NCI-H1694 treated with DMSO at 0.1 percent for 48 hours (cell line): ENCODE data around the gene PDZD8.

ENCODE experiments used
- DNase-seq: peaks from one replicate; lab custom pipeline; 2025; lab: John Stamatoyannopoulos, UW

Gene PDZD8

DNA sequence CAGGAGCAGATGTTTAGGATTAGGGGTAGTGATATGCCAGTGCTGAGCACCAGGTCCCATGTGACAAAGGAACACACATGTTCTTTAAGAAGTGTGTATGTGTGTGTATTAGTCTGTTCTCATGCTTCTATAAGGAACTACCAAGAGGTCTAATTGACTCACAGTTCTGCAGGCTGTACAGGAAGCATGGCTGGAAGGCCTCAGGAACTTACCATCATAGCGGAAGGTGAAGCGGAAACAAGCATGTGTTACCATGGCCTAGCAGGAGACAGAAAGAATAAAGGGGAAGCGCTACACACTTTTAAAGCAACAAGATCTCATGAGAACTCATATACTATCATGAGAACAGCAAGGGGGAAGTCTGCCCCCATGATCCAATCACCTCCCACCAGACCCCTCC is 22.8 kb upstream of the PDZD8 start:
- DNase-seq, result no peak

DNA sequence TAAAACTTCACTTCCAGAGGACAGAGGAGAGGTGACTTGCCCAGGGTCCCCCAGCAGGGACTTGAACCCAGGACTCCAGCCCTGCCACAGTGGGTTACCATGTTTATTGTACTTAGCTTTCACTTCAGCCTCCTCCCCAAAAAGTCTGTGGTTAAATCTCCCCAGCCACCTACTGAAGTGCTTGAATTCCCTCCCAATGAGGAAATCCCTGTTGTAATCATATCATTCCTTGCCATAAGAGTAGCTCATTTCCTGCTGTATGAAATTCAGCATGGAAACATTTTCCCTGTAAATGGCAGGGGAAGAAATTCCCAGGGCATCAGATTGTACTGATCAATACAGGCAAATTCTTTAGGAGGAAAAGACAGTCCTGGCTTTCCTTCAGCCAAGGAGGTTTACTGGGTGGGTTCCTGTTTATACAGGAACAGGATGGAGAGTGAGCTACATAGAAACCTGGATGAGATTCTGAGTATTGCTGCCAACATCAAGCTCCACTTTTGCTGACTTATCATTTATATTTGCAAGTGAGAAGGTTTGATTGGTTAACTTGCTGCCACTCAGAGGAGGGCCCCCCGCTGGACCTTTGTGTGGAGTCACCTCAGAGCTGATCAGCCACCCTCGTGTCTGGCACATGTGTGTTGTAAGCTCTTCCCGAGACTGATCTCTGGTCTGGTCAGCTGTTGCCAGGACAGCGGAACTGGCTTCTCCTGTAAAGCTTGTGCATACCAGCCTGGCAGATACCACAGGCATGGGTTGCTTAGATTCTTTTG is 16.4 kb upstream of the PDZD8 start:
- no peak for DNase-seq

DNA sequence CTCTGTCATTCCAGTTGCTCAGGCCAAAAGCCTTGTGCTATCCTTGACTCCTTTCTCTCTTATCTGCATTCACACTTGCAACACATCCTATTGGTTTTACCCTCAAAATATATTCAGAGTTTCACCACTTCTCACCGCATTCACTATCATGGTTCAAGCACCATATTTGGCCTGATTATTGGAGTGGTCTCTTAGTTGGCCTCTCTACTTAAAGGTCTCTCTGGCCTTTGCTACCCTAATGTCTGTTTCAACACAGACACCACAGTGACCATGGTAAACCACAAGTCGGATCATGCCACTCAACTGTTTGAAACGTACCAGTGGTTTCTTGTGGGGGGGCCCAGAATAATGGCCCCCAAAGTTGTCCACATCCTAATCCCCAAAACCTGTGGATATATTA is 15.2 kb upstream of the PDZD8 start:
- DNase-seq, result no peak

DNA sequence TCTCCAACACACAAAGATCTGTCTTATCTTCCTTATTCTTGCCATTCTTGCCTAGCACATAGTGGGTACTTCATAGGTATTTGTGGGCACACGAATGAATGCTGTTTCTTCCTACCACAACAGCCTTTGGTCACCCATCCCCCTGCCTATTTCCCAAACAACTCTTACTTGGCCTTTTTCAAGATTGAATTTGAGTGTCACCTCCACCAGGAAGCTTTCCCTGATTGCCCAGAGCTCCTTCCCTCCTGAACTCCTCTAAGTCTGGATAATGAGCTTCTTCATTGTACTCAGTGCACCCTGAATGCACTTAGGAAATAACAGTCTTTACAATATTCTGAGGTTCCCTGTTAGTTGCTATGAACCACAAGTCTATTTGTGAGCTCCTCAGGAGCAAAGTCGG is 11.6 kb upstream of the PDZD8 start:
- DNase-seq, result no peak

DNA sequence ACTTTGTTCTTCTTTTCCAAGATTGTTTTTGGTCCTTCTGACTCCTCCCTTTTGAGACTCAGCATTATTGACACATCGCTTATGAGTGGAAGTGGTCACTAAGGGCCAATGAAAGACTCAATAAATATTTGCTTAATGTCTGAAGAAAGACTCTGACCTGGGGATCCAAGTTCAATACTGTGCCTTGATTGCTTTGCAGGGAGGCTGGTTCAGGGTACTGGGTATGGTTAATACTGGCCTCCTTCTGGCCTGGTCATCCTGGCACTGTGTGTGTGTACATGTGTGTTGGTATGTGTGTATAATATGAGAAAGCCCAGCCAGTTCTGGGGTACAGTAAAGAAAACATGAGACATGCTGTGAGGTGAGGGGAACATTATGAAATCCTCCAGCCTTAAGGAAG is 7.6 kb upstream of the PDZD8 start:
- DNase-seq, result no peak

DNA sequence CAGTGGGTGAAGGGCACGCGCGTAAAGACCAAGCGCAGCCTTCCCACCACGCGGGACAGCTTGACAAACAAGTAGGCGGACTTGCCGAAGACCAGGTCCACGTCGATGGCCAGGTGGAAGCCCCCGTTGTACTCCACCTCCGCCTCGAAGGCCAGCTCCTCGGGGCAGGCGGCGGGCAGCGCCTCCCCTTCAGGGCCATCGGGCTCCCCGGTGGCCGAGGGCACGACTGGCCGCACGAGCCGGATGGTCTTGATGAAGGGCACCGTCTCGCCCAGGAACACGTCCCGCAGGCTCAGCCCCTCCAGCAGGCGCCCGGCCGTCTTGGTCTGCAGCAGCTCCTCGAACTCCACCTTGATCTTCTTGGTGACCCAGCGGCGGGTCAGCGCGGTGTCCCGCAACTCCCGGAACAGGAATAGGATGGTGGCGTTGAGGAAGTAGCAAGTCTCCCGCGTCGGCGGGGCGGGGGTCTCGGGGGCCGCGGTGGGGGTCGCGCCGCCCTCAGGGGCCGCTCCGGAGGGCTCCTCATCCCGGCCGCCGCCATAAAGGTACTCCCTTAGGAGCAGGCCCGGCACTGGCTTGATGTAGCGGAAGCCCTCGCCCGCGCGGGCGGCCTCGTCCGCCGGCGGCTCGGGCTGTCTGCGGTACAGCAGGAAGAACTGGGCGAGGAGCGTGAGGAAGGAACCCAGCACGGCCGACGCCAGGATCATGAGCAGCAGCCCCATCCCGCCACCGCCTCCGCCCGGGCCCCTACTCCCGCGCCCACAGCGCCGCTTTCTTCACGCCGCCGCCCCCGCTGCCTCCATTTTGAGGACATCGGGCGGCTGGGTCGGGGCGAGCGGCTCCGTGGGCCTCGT is 507 bp downstream of the PDZD8 start:
- no peak for DNase-seq

DNA sequence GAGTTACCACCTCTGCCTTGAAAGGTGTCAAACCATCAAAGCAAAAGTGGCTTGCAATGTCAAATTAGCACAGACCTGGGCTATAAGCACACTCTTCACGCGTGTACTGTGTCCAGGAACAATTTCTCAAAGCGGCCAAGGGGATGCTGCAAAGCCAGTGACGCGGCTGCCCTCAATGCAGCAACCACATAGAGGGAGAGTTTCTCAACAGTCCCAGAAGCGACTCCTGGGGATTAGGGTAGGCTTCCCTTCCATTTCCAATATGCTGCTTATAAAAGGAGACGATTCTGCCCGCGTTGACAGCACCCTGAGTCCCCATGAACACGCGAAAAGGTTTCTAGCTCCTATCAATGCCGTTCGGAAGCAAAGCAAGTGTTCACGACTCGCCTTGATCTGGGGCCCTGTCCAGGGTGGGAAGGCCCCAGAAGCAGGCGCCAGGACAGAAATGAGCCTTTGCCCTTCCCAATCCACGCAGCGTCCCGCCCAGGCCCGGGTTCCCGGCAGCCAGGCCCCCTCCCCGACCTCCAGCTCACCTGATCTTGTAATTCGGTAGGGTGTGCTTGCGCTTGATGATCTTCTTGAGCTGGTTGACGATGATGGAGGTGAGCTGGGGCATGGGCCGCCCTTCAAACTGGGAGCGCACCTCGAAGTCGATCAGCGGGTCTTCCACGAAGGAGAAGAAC is 1.3 kb downstream of the PDZD8 start:
- DNase-seq, result no peak

DNA sequence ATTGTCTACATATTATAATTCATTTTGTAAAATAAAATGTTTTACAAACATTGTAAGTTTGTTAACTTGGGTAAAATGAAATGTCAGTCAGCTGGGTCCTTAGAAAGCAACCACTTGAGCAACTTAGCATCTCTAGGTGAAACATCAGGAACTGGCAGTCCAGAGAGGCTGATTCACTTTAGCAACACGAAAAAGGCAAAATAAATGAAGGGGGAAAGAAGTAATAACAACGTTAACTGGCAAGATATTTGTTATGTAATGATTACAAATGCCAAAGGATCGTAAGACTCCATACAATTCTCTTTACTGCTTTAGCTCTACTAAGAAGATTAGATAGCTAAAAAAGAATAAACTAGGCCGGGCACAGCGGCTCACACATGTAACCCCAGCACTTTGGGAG is 5.0 kb downstream of the PDZD8 start:
- DNase-seq, result no peak

DNA sequence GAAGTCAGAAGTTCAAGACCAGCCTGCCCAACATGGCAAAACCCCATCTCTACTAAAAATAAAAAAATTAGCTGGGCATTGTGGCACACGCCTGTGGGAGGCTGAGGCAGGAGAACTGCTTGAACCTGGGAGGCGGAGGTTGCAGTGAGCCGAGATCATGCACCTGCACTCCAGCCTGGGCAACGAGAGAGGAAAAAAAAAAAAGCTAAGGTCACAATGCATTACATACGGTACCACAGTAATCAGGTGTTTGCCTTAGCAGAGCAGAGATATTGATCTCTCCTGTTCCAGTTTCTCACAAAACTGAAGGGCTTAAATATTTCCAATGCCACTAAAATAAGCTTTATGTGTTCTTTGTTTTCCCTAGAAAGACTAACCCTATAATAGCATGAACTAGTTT is 7.5 kb downstream of the PDZD8 start:
- no peak for DNase-seq

DNA sequence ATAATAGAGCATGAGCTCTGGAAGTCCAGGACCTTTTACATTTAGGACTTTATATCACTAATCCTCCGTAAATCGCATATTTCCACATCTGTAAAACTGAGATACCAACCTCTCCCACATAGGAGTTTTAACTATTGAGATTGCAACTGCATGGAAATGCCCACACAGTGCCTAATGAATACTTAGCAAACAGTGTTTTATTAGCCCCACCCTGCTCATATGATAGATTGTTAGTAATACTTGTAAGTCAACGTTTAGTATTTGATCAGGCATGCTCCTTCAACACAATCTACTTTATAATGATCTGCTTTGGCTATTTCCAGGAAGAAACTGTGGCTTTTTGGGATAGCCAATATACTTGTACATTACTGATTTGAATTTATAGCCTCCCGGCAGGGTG is 8.5 kb downstream of the PDZD8 start:
- no peak for DNase-seq

DNA sequence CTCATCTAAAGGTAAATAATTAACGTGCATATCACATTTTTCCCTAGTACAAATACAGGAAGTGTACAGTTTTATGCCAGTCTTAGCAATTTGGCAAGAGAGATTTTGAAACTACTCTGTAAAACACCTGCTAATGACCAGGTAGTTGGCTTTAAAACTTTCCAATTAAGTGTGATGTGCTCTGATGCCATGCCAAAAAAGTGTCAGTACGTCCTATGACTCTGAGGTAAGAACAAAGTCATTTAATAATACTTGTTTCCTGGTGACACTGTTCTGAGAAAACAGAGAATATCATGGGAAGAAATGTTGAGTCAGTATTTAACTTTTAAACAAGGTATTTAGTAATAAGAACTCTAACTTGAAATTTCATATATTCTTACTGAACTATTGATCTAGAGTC is 9.6 kb downstream of the PDZD8 start:
- DNase-seq, result no peak

DNA sequence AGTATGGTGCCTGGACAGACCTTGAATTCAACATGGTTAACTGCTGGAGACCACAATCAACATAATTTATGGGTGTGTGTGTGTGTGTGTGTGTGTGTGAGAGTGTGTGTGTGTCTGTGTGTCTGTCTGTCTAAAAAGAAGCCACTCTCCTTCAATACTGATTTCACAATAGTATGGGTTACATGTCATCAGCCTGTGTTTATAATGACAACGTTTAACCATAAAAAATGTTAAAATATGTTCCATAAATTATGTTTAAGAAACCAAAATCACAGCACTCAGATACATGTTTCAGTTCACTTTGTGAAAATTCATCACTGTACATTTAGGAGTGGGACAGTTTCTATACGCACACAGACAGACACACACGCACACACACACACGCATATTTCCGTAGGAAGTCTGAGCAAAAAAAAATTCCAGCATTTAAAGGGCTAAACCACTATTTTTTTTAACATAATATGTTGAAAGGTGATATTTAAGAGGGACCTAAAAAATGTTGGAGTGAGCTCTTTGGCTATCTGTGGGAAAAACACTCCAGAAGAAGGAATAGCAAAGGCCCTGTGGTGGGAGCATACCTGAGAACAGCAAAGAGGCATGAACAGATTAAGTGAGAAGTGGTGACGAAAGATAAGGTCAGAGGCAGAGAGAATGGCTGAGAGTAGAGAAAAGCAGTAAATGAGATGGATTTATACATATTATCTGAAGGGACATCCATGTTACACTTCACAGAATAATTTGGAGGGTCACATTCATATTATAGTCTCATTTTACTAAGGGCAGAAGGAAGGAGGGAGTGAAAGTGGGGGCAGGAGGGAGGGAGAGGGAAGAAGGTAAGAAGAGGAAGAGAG is 10.9 kb downstream of the PDZD8 start:
- no peak for DNase-seq

DNA sequence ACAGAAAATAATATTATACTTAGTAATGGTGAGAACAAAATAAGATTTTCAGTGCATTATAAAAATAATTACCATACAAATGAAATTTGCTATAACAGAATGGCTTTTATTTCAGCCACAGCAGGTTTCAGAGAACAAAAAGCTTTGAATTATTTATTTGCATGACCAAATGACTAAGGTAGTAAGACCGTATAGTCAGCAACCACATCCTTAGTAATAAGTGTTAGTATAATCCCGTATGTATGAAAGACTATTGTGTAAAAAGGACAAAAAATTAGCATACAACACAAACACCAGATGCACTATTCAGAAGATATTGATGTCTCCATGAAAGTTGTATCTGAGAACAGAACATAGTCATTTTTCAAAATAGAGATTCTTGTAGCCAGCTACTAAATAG is 12.2 kb downstream of the PDZD8 start:
- no peak for DNase-seq

DNA sequence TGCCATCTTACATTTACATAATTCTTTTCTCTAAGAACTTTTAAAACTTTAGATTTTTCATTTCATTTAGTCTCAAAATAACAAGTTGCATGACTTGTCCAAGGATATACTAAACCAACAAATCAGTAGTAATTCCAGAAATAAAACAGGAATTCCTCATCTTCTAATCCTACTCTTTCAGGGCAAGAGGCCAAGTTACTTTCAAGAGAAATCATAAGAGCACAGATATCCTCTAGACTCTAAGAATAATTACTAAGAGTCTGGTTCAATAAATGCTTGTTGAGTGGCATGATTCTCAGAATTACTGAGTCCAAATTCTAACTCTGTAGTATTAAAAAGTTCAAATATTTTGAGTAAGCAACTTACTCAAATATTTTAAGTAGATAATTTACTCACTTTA is 12.9 kb downstream of the PDZD8 start:
- DNase-seq, result no peak

DNA sequence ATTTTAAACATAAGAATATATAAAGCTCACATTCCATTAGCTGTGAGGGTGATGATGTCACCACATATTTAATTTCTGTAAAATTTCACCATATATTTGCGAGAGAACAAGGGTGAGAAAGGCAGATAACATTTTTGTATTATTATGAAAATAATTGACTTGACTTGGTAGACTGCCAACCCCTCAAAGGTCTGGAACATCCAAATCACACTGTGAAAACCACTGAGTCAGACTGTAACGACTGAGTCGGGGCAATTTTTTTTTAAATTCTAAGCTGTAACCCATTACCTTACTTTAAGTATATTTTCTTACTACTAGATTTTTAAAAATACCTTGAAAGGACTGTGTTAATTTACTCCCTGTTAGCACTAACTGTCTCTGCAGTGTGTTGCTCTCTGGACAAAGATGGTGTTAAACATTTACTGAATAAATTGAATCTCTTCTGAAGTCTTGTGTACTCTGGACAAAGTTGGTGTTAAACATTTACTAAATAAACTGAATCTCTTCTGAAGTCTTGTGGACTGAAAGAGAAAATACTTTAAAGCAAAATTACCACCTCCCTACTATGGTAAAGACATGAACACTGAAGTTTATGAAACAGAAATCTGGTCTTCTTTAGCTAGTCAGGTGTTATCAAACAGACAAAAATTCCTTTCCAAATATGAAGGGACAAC is 14.1 kb downstream of the PDZD8 start:
- no peak for DNase-seq

DNA sequence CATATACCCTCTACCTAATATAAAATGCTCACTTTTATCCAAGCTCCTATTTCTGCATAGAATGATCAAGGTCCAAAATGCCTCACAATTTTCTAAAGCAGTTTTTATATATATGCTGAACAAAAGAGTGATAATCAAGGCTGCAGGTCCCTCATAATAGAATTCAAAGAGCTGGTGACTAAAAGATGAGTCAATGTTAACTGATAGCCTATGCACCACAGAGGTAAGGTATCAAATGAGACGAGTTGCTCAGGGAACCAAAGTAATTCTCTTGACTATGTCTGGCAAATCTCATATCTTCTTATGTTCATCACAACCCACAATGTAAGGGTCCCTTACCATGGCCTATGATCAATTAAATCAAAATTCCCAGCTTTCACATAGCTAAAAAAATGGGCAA is 15.2 kb downstream of the PDZD8 start:
- DNase-seq, result no peak

DNA sequence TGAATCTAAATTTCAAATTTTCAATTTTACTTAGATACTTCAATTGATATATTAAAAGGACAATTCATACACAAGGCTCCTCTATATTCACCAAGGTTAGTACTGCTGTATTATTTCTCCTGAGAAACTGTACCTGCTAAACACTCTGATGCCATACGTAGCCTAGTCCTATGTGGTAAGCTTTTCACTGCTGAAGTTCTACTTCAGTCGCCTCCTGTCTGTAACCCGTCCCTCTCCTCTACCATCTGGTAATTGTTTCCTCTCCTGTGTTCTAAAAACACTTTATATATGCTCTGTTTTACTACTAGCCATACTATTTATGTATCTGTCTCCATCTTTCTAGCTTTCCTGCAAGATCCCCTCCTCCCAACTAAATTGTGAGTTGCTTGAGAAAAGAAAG is 20.2 kb downstream of the PDZD8 start:
- no peak for DNase-seq

DNA sequence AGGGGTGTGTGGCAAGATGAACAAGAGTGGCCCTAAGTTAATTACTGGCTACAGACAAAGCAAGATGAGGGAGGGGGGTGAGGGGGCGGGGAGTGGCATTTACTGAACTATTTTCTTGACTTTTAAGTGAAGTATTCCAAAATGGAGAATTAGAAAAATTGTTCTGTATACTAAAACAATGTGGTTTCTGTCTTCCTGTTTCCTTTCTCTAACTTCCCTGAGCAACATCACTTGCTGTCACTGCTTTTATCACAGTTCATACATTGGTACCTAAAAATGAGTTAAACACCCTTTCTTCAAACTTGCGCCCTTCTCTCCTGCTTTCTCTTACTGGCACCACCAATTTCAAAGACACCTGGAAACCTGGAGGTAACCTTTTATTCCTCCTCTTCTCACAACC is 21.6 kb downstream of the PDZD8 start:
- no peak for DNase-seq

DNA sequence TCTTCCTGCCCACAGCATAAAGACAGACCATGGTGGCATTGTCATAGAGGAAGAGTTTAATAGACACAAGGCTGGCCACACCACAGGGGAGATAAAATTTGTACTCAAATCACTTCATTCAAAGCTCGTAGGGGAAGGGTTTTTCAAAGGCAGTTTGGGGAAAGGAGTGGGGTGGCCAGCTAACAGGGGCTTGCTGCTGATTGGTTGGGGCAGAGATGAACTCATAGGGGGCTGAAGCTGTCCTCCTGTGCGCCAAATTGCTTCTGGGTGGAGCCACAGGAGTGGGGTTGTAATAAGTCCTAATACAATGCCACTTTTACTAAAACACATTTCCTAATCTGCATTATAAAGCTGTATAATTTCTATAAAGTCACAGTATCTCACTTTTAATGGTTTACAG is 22.5 kb downstream of the PDZD8 start:
- no peak for DNase-seq

DNA sequence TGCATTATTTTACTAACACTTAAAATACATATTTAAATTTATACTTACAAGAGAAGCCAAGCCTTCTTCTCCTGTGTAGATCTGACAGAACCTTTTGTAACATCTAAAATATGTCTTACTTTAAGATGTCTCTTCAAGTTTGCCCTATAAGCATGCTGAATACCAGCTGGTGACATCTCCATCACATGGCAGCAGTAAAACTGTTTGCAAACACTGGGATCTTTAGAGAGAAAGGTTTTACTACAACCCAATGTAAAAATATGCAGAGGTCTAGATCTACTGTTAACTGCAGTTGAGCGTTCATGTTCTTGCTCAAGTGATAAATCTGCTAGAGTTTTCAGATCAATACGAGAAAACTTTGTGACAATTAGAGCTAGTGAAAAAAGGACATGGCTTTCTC is 23.2 kb downstream of the PDZD8 start:
- no peak for DNase-seq

DNA sequence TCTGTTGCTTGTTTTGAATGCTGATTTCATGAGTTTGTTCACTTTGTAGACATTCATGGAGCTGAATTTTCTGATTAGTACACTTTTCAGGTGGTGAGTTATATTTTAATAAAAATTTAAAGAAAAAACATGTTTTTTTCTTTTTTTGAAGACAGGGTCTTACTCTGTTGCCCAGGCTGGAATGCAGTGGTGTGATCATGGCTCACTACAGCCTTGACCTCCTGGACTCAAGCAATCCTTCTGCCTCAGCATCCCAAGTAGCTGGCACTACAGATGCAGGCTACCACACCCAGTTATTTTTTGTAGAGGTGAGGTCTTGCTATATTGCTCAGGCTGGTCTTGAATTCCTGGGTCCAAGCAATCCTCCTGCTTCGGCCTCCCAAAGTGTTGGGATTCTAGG is 23.7 kb downstream of the PDZD8 start:
- no peak for DNase-seq

DNA sequence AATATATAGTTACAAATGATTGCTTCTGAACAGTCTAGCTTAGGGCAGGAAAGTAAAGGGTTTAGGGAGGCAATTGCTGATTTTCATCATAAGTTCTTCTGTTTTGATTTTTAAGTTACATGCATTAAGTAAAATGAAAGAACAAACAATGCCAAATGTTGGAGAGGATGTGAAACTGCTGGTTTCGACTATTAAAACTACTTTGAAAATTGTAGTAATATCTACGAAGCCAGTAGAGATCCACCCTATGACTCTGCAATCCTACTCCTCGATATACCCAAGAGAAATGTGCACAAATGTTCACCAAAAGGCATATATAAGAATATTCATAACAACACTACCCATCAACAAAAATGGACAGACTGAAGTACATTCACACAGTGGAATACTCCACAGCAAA is 24.3 kb downstream of the PDZD8 start:
- DNase-seq, result no peak
